ENCODE measurements around the gene CNOT3.
"Not testable (repeated sequence)": the region's sequence is repeated elsewhere in the genome, so short reads cannot be mapped to it uniquely, and the experiment has no call there.

Gene CNOT3

GRCh38 chr19:54189735-54190502 is 52.4 kb downstream of the CNOT3 start:
- peak; percentile 100 for DNase-seq (ENCODE audit: low read depth)
- H3K4me3 ChIP-seq (ENCODE audit: low read length) = peak overlapping the region; percentile 72
- no peak for TF ChIP-seq CTCF (conservative IDR thresholded peaks at IDR 0.05; ENCODE audit: low read length)

- no peak for TF ChIP-seq CTCF (conservative IDR thresholded peaks at IDR 0.05; ENCODE audit: low read length)
These were observed 53.0 kb downstream of the CNOT3 start for GRCh38 chr19:54190503-54191010.

GRCh38 chr19:54191011-54191810 is 53.6 kb downstream of the CNOT3 start, which contains the start of gene TSEN34:
Gene TSEN34, plus strand, starts transcription at chr19:54191308. Its CDS starts 57 bp downstream, at chr19:54191365.
- peak; percentile 44 for DNase-seq (ENCODE audit: low read depth)
- H3K4me3 ChIP-seq (ENCODE audit: low read length) = peak within 1 kb of the TSS; percentile 72
- TF ChIP-seq CTCF (conservative IDR thresholded peaks at IDR 0.05; ENCODE audit: low read length) = no peak

More at GRCh38 chr19:54190503-54191010, 53.0 kb downstream of the CNOT3 start:
- peak overlapping the region; percentile 72 for H3K4me3 ChIP-seq (ENCODE audit: low read length)
- DNase-seq (ENCODE audit: low read depth) = peak; percentile 99

GRCh38 chr19:54191811-54192453 is 54.4 kb downstream of the CNOT3 start:
- DNase-seq (ENCODE audit: low read depth) = no peak
- no peak for TF ChIP-seq CTCF (conservative IDR thresholded peaks at IDR 0.05; ENCODE audit: low read length)
- H3K4me3 ChIP-seq (ENCODE audit: low read length) = peak overlapping the region; percentile 72

GRCh38 chr19:54193011-54193410 is 55.4 kb downstream of the CNOT3 start:
- TF ChIP-seq CTCF (conservative IDR thresholded peaks at IDR 0.05; ENCODE audit: low read length) = no peak
- no peak overlapping the region for H3K4me3 ChIP-seq (ENCODE audit: low read length)
- DNase-seq (ENCODE audit: low read depth) = no peak

- DNase-seq (ENCODE audit: low read depth); H3K4me3 ChIP-seq (ENCODE audit: low read length): not testable (repeated sequence)
These were observed 56.9 kb downstream of the CNOT3 start for GRCh38 chr19:54194463-54194862.

GRCh38 chr19:54196536-54196935 is 59.0 kb downstream of the CNOT3 start:
- TF ChIP-seq CTCF (conservative IDR thresholded peaks at IDR 0.05; ENCODE audit: low read length) = no peak
- no peak for DNase-seq (ENCODE audit: low read depth)
- H3K4me3 ChIP-seq (ENCODE audit: low read length) = no peak overlapping the region

All from AG10803 (cell line).